Activated CD4-positive, alpha-beta T cell treated with anti-CD3 and anti-CD28 coated beads for 1 hour (primary cell): ENCODE measurements around the gene ABI1.
A peak's percentile ranks its signal among the peaks of the same experiment; 100 is the strongest.
"Not testable (repeated sequence)": the region's sequence is repeated elsewhere in the genome, so short reads cannot be mapped to it uniquely, and the experiment has no call there.

ENCODE experiments used
- DNase-seq: peaks from one replicate; pipeline ENCODE4 v3.0.0-alpha.2; 2020

ABI1 gene

DNA sequence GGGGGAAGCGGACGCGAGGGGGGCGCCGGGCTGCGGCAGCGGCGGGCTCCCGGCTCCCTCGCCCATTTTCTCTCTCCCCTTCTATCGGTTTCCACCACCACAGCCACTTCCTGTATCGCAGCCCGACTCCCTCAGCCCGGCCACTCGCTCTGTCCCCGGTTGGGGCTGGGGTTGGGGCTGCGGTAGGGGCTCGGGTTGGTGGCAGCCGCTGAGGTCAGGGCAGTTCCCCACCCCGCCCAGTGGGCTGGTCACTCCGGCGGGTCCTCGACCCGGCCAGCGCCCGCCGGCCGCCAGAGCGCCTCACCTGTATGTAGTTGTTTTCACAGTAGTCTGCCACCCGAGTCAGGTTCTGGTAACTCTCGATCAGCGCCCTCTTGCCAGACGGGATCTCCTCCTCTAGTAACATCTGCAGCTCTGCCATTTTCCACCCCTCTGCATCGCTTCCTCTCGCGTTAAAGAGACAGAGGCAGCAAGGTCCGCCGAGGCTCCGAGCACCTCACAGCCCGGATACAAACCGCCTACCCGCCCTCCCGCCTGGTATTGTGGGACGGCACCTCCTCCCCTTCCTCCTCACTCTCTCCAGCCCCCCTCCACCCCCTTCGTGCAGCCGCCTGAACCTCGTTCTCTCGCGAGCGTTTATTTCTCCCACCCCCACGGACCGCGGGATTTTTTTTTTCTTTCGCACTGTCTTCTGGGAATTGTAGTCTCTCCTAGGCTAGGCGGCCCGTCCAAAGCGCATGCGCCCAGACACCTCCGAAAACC, at the start of gene ABI1:
ABI1 (minus strand) TSS at position 516 of the 762 bp plus-strand sequence; CDS start at position 421, 95 bp downstream.
- DNase-seq = peak; percentile 96

DNA sequence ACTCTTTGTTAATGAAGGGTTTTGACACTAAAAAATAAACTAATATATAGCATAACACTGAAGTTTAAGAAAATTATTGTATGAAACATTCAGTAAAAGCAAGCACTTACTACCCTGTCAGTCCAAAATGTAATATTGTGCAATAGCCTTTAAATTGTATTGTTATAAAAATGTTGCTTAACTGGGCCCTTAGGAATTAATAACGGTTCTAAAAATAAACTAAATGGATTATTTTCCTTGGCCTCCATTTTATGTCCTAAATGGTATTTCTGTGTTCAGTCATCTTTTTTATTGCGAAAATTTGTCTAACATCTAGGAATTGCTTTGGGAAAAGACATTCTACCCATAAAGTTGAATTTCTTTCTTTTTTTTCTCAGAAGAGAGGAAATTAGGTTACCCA, 49.0 kb upstream of the ABI1 start:
- DNase-seq = no peak

DNA sequence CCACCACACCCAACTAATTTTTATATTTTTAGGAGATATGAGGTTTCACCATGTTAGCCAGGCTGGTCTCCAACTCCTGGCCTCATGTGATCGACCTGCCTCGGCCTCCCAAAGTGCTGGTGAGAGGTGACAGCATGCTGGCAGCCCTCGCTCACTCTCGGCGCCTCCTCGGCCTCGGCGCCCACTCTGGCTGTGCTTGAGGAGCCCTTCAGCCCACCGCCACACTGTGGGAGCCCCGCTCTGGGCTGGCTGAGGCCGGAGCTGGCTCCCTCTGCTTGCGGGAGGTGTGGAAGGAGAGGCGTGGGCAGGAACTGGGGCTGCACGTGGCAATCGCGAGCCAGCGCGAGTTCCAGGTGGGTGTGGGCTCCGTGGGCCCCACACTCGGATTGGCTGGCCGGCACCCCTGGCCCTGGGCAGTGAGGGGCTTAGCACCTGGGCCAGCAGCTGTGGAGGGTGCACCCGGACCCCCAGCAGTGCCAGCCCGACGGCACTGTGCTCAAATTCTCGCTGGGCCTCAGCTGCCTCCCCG, 44.6 kb upstream of the ABI1 start:
- DNase-seq = not testable (repeated sequence)

DNA sequence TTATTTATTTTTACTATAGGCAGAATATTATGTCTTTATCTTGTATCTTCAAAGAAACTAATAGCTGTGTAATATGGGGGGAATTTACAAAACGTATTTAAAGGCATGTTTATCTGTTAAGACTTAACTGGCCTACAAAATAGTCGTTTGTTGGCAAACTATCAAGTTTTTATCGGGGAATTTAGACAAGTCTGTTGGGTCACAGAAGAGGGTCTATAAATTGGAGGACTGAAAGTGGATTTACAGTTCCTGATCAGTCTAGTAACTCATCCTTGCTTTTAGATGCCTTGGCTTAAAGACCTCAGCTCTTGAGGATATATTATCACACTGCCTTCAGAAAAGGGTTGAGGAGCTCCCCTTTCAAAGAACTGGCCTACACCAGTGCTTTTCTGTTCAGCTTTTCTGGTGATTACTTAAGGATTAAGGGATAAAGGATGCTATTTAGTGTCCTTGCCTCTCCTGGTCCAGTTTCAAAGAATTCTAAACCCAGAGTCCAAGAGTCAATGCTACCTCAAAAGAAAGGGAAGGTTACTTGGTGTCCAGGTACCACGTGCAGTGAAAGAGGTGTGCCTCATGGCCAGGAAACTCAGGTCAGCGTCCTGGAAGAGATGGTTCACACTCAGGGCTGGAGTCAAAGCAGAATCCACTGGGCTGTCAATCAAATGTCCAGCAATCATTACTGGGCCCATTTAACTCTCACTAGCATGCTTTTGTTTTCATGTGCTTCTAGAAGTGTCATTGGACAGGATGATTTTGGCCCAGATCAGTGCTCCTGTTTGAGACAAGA, 42.9 kb upstream of the ABI1 start:
- no peak for DNase-seq

DNA sequence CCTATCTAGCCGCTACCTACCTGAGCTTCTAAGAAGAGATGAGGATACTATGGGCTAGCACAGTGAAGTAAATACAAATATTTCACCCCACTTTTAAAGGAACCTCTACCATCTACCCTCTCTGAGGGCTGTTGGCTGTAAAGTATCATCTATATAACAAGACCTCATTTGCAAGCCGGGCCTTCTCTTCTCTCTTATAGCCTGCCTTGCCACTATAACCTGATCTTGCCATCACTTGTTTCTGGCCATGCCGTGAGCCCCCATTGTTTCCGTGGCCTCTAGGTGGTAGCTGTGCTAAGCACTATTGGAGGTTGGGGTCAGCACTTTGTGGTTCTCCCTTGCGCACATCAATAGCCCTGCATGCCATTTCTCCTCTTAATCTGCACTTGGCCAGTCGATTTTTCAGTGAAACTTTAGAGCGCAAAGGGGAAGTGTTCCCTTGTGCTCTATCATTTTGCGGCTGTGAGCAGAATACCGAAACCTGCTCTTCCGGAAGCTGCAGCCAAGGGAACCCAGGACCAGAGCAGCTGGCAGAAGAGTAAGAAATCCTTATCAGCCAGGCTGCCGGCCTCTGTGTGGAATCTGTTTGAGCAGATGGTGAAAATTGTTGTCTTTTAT, 31.7 kb upstream of the ABI1 start:
- not testable (repeated sequence) for DNase-seq

DNA sequence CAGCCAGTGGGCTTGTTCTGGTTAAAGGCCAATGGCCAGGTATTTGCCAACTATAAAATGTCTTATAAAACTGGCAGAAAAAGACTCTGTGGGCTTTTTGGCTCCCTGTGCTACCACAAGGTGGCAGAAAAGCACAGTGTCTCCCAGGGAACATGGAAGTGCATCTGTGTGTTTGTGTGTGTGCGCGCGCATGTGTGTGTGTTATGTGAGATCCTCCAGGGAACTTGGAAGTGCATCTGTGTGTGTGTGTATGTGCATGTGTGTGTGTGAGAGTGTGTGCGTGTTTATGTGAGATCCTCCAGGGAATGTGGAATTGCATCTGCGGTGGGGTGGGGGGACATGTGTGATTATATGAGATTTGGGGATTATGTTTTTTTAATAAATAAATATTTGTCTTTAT, 30.2 kb upstream of the ABI1 start:
- DNase-seq = no peak

DNA sequence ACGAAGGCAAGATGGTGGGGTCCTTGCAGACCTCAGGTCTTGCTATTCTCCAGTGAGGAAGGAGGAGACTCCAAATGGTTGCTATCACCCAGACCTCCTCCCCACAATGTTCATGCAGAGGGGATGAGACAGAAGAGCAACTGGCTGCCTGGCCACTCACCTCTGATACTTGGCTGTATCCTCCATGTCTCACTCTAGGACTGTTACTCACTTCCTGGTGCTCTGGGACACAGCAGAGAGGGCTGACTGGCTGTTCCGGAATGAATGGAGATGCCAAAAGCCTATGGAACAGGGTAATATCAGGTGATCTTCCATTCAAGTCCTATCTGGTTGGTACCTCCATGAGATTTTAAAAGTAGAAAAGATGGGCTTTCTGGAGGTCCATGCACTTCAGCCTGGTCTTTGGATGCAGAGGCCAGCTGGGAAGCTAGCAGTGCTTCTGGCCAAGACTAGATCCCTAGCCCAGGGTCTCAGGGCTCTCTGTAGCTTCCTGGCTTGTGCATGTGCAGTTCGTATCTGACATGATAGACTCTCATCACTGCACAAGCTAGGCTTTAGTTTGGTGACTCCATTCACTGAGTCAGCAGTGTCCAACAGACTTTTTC, 27.0 kb upstream of the ABI1 start:
- no peak for DNase-seq

DNA sequence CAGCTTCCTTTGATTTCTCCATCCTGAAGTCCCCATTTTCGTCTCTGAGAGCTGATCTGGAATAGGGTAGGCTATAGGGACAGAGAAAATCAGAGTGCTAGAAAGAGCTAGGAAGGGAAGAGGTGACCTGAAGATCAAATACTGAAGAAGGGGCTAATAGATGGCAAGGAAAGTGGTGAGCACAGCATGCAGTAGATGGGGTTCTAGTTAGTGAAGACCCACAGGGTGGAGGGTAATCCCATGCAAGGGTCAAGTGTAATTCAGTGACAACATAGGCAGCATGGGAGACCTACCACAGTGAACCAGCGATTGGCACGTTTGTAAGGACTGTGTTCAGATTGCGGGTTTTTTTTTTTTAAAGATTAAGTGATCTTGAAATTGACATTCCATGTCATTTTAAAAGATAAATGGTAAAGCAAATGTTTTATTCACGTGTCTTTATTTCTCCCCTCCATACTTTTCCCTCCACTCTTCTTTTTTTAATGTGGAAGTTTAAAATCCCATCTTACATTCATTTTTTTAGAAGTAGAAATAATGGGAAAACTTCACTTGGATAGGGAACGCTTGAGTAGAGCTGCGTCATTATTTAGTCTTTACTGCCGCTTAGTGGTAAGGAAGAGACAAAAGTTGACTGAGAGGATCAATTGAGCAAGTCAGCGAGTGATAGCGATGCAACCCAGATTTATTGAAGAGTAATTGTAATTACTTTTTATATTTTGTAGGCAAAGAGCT, 21.0 kb upstream of the ABI1 start:
- DNase-seq = no peak

DNA sequence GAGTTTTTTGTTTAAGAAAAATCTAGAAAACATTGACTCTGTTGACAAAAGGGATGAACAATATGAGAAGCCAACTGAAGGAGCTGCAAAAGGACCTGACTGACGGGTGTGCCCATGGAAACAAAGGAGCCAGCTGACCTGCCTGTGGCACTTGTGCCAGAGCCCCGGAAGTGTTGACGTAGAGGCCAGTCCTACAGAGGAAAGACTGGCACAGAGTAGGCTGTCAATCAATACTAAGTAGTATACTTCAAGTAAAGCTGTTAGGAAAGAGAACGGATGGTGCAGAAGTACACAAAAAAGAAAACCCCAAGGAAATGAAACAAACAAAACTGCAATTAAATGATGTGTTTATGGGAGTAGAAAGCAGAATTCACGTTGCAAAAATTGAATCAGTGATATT, 19.0 kb upstream of the ABI1 start:
- DNase-seq = no peak

DNA sequence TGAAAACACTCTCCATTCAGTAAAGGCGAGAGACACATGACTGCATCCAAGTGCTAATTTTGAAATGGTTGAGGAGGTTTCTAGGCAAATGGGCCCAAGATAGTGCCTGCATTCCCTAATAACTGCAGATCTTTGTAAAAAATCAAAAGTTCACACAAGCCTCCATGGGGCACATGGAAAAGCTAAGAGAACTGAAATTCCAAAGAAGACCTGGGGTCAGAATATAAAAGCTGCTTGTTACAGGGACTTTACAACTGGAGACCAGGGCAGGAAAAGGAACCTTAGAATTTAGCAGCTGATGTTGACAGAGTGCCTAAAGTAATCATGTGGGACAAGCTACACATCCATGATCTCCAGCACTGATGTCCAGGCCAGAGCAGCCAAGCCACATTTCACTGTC, 10.0 kb upstream of the ABI1 start:
- DNase-seq = no peak

DNA sequence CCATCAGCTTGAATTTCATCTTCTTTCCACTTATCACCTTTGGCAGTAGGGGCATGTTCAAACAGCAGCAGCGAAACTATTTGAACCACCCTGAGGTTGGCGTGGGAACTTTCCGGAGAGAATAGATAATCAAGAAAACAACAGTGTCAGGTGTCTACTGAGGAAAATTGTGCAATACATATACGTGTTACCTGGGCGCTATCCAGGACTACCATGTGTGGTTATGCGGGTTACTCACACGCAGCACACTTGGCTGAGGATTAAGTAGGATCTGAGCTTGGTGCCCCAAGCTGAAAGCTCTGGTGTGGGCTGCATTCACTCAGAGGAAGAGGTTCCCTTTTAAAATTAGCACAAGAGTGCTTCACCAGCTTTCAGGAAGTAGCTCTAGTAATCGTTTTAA, 8.8 kb upstream of the ABI1 start:
- no peak for DNase-seq

DNA sequence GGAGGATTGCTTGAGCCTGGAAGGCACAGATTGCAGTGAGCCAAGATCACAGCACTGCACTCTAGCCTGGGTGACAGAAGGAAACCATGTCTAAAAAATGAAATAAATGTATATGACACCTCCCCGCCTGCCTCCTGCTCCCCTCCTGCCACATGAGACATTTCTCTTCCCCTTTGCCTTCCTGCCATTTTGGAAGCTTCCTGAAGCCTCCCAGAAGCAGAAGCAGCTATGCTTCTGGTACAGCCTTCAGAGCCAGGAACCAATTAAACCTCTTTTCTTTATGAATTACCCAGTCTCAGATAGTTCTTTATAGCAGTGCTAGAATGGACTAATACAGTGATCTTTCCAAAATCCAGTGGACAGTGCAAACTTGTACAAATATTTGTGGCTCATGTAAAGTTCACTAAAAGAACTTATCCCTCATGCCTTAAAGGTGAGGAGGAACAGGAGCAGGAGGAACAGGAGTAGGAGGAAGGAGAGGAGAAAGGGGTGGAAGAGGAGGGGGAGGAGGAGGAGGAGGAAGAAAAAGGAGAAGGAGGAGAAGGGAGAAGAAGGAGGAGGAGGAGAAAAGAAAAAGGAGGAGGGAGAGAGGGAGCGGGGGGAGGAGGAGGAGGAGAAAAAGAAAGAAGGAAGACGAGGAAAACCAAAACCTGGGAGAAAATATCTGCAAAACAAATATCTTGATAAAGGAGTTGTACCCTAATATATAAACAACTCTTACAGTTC, 2.8 kb upstream of the ABI1 start:
- DNase-seq = no peak

DNA sequence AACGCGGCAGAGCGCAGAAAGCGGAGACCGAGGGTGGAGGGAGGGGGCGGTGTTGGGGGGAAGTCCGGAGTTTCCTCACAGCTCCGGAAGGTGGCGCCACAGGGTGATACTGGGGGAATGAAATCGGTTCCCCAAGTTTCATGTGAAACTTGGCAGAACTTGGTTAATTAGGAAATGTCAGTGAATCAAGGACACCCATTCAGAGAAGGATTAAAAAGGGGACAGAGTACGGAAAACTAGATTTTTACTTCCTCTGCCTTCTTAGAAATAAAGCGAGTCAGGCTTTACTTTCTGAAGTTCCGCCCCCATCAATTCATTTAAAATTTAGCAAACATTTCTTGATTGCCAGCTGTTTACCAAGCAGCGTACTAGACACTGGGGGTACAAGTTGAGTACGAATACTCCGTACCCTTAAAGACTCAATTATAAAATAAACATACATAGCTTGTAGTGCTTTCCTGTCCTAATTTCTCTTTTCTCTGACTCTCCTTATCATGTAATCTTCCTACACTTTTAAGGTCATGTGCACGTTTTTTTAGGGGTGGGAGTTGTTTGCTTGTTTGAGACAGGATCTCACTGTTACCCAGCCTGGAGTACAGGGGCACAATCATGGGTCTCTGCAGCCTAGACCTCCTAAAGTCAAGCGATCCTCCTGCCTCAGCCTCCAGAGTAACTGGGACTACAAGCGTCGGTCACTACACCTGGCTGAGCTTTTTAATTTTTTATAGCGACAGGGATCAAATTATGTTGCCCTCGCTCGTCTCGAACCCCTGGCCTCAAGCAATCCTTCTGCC, 644 bp upstream of the ABI1 start:
- DNase-seq = no peak

DNA sequence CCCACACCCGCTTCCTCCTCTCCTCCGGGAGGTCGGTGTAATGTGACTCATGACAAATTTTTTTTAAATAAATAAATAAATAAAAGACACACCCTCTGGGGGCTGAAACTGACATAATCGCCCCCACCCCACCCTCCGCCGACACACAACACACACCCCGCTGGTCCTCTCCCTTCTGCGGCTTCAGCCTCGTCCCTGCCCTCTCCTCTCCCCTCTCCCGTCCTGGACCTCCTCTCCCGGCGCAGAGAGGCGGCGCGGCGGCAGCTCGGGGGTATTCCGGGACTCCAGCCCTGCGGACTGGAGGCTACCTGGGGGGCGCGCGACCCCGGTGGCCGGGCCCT, 686 bp downstream of the ABI1 start:
- DNase-seq = peak; percentile 41

DNA sequence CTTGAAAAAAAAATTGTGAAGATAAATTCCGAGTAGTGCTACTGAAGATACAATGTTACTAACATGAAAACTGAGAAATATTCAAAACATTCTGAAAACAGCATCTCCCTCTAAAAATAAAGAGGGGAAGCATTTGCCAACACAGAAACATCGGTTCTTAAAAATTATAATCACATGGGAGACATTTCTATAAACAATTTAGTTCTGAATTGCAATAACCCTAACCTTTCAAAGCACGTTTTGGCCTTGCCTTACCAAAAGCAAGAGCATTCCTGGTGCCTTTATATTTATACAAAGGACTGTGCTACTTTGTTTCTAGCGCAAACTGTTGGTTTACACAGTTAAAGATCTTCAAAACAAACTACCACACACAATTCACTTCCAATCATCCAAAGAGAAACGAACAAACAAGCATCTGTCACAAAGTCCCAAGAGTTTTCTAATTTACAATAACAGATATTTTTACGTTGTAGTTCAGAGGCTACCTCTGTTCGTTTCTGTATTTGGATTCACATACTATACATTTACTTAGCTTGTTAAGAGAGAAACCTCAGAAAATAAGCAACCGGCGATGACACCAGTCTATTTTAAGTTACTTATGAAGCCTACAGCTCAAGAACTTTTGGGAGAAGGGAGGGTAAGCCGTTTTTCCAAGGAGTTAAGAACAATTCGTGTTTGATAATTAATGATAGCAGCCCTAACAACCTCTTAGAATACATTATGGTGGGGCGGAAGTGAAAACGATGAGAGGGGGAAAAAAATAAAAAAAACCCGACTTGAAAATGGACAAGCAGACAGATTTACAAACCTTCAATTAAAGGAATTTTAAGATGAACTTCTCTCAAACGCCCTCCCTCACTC, 1.3 kb downstream of the ABI1 start:
- DNase-seq = no peak

DNA sequence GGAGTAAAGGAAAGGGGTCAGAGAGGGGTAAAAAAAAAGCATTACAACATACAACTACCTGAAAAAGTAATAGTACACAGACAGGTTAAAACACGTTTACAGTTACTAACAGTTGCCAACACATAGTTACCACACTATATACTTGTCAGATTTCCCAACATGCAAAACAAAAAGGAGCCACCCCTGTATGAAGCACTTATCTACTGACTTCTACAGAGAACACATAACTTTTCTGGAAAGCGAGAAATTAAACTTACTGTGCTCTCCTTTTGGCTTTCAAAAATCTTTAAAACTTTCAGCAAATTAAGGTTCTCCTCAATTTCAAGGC, 2.1 kb downstream of the ABI1 start:
- no peak for DNase-seq

DNA sequence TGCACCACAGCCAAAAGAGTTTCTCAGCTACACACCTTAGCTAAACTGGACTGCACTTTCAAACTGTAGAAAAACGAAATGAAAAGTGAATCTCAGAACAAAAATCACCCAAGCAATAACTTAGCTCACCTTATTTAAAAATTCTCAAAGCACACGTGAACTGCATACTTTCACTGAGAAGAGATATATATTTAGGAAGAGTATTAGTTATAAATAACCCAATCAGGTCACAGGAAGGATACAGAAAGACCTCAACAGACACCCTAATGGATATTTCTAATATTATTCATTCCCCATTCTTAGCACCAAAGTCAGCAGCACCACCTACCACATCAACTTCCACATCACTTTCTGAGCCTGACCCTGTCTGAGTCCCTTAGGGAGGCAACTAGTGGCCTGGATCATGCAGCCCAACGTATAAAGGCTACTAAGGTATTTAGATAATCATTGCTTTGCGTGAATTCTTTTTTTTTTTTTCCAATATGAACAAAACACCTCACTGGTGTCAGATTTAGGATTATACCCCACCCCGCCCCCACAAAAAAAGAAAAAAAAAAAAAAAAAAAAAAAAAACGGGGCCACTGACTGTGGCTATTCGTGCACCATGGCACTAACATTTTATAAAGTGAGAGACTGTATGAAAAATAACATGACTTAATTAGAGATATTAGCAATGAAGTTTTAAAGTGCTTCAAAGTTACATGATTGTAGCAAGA, 2.6 kb downstream of the ABI1 start:
- no peak for DNase-seq

DNA sequence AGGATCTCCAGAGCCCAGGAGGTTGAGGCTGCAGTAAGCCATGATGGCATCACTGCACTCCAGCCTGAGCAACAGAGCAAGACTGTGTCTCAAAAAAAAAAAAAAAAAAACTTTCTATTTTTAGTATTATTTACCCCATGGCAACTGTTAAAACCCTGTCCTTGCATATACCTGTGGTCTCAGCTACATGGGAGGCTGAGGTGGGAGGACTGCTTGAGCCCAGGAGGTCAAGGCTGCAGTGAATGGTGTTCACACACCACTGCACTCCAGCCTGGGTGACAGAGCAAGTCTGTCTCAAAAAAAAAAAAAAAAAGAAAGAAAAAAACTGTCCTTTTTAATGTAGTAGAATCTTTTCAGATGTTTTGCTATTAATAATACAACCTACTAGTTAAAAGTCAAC, 3.2 kb downstream of the ABI1 start:
- not testable (repeated sequence) for DNase-seq

DNA sequence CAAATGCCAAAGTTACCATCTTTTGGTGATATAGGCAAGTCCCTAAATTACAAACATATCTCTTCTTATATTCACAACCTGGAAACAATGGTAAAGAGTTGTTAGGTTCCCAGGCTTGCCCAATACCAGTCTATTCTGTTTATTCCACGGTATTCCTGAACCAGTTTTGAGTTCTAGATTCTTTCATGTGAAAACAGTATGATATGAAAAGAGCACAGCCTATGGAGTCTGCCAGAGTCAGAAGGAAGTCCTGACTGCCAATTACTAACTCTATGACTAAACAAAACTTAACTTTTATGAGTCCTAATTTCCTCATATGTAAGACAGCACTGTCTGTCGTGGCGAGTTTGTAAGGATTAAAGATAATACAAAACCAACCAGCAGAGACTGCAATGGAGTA, 5.6 kb downstream of the ABI1 start:
- DNase-seq = no peak

DNA sequence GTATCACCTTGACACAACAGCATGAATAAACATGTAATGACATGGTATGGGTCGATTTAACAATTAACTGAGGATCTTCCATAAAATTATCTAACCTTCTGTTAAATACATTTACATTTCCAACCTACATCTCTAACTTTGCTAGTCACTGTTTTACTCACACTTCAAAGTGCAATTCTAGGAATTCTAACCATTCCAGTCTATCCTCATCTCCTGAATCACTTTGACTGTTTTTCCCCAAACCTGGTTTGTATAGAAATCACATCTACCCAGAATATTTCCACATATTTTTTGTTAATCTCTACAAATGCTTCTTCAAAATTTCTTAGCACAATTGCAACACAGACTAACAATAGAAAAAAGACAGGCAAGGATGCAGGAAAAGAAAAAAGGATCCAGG, 6.2 kb downstream of the ABI1 start:
- DNase-seq = no peak
